Measurements from ENCODE around the gene SUPV3L1.

Gene SUPV3L1

GRCh38 chr10:69218831-69219230 lies 38.8 kb downstream of the SUPV3L1 start:
- in situ Hi-C loops (cut with MboI; ENCODE audit: low sequenced_read_pairs, unreplicated experiment), result no loop called here
- TF ChIP-seq CTCF (IDR thresholded peaks at IDR 0.05; ENCODE audit: borderline replicate concordance, control extremely low read depth, extremely low read depth, insufficient read depth, missing control alignments), result no peak
- DNase-seq (ENCODE audit: low spot score), result no peak

- in situ Hi-C loops (cut with MboI; ENCODE audit: low sequenced_read_pairs, unreplicated experiment), result loop anchor here (10.0 kb wide), 1 partner anchor 225 kb away; no protein-coding TSS in a partner anchor
- DNase-seq (ENCODE audit: low spot score), result no peak
- TF ChIP-seq CTCF (IDR thresholded peaks at IDR 0.05; ENCODE audit: borderline replicate concordance, control extremely low read depth, extremely low read depth, insufficient read depth, missing control alignments), result no peak
Observed at GRCh38 chr10:69220041-69220451, 40.0 kb downstream of the SUPV3L1 start, which contains the start of gene HKDC1. Gene HKDC1 (plus strand): TSS chr10:69220332. CDS start chr10:69220436, 104 bp downstream.

GRCh38 chr10:69220507-69220906 lies 40.5 kb downstream of the SUPV3L1 start:
- in situ Hi-C loops (cut with MboI; ENCODE audit: low sequenced_read_pairs, unreplicated experiment), result loop anchor here (10.0 kb wide), 1 partner anchor 226 kb away; no protein-coding TSS in a partner anchor
- TF ChIP-seq CTCF (IDR thresholded peaks at IDR 0.05; ENCODE audit: borderline replicate concordance, control extremely low read depth, extremely low read depth, insufficient read depth, missing control alignments), result no peak
- no peak for DNase-seq (ENCODE audit: low spot score)

GRCh38 chr10:69222157-69223027 lies 42.4 kb downstream of the SUPV3L1 start:
- DNase-seq (ENCODE audit: low spot score), result peak; percentile 85
- in situ Hi-C loops (cut with MboI; ENCODE audit: low sequenced_read_pairs, unreplicated experiment), result loop anchor here (10.0 kb wide), 1 partner anchor 228 kb away; no protein-coding TSS in a partner anchor
- TF ChIP-seq CTCF (IDR thresholded peaks at IDR 0.05; ENCODE audit: borderline replicate concordance, control extremely low read depth, extremely low read depth, insufficient read depth, missing control alignments), result peak; percentile 47

- in situ Hi-C loops (cut with MboI; ENCODE audit: low sequenced_read_pairs, unreplicated experiment), result loop anchor here (10.0 kb wide), 1 partner anchor 228 kb away; no protein-coding TSS in a partner anchor
- no peak for DNase-seq (ENCODE audit: low spot score)
- no peak for TF ChIP-seq CTCF (IDR thresholded peaks at IDR 0.05; ENCODE audit: borderline replicate concordance, control extremely low read depth, extremely low read depth, insufficient read depth, missing control alignments)
Observed at GRCh38 chr10:69223028-69223342, 43.0 kb downstream of the SUPV3L1 start.

- TF ChIP-seq CTCF (IDR thresholded peaks at IDR 0.05; ENCODE audit: borderline replicate concordance, control extremely low read depth, extremely low read depth, insufficient read depth, missing control alignments), result no peak
- peak; percentile 12 for DNase-seq (ENCODE audit: low spot score)
- in situ Hi-C loops (cut with MboI; ENCODE audit: low sequenced_read_pairs, unreplicated experiment), result loop anchor here (10.0 kb wide), 1 partner anchor 230 kb away; no protein-coding TSS in a partner anchor
Observed at GRCh38 chr10:69224862-69225657, 45.0 kb downstream of the SUPV3L1 start.

Measured in GM13976 (cell line).